Stimulated activated CD4-positive, alpha-beta T cell treated with anti-CD3 and anti-CD28 coated beads, TNF-alpha, amount 100 ng/mL, for 48 hours (primary cell): ENCODE results near the gene AMPH.
A peak's percentile ranks its signal among the peaks of the same experiment; 100 is the strongest.
"Not testable (repeated sequence)": the region's sequence is repeated elsewhere in the genome, so short reads cannot be mapped to it uniquely, and the experiment has no call there.

Experiments used
- DNase-seq, 3 donors: peaks; one replicate each; pipeline ENCODE4 v3.0.0-alpha.2; 2020; ENCODE audit warnings: low read depth in 3 of 3

AMPH gene

DNA sequence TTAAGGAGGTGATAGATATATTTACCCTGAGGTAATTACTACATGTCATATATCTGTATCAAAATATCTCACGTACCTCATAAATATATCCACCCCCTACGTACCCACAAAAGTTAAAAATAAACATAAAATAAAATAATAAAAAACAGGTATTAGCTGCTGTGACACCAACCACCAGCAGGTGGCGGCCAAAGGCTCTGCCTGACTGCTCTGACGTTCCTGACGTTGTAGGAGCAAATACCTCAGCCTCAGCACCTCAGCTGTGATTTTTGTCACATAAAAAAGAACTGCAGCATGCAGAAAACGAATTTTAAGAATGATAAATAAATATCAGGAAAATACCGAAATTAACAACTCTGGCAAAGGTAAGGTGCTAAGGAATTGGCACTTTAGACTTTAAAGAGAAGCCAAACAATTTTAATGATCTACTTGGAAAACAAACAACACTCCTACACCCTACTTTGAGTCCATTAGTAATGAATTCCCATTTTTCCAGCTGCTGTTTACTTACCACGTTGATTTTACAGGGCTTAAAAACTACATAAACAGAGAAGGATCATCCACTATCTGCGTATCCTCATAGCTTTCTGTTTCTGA lies 232.3 kb downstream of the AMPH start:
- DNase-seq = peak; percentile 3 to 13 (median 11)

DNA sequence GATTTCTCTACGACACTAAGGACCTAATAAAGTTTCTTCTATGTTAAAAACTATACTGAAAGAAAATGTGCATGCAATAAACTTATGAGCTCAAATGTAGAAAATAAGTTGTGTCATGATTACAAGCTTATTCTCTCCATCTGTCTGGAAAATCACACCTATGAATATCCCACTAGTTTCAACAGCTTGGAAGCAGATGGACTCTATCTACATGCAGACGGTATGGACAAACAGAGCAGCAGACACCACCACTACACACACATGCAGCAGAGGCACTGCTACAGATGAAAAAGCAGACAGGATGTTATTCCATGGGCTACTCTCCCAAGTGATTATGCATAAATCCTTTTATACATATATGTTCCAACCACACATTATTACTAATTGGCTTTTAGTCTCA lies 234.3 kb downstream of the AMPH start:
- DNase-seq = no peak

GRCh38 chr7:38395921-38396552 lies 235.1 kb downstream of the AMPH start:
- DNase-seq = not testable (repeated sequence)

- no peak for DNase-seq
These were observed 236.5 kb downstream of the AMPH start for GRCh38 chr7:38394660-38395059.

DNA sequence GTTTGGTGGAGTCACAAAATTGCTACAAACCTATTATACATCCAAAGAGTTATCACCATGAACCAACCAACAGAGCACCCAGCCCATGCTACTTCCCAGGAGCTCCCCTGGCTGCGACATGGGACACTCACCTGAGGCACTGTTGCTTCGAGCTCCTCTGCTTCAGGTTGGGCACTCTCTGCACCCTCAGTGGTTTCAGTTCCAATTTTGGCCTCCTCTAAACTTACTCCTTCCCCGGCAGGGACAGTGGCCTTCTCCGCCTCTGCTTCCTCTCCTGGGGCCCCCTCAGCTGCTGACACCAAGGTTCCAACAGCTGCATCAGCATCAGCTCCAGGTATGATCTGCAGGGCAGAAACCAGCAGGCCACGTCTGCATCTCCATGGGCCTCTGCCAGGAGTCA lies 237.3 kb downstream of the AMPH start:
- DNase-seq = no peak

DNA sequence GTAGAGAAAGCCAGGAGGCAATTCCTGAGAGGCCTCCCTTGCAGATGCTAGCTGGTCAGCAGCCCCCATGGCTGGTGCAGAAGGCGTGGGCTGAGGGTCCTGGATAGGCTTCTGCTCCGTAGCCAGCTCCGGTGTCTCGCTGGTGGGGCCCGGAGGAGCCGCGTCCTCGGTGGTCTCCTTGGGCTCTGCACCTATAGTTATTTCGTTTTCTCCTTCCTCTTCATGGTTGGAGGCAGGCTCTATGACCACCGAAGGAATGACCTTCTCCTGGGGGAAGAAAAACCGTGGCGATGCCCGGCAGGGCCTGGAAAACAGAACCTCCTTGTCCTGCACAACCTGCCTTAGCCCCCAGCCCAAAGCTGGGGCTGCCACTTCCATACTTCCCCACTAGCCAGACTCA lies 239.4 kb downstream of the AMPH start:
- DNase-seq = no peak

GRCh38 chr7:38385682-38386081 lies 245.5 kb downstream of the AMPH start:
- DNase-seq = no peak

GRCh38 chr7:38383281-38383680 lies 247.9 kb downstream of the AMPH start:
- no peak for DNase-seq

DNA sequence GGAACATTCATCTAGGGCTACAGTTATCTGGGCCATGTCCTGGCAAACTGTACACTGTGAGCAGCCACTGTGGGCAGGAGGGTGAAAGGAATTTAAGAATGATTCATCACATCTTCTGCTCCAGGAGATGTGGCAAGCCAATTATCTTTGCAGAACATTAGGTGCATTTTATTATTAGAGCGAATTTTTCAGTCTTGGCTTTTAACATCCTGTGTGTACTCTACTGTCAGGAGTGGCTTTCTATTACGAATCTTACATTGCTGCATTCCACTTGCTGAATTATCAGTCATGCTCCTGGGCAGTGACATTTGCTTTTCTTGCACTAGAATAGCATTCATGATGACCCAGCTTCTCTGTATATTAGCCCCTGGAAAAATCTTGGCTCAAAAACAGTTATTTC lies 248.5 kb downstream of the AMPH start:
- no peak for DNase-seq

DNA sequence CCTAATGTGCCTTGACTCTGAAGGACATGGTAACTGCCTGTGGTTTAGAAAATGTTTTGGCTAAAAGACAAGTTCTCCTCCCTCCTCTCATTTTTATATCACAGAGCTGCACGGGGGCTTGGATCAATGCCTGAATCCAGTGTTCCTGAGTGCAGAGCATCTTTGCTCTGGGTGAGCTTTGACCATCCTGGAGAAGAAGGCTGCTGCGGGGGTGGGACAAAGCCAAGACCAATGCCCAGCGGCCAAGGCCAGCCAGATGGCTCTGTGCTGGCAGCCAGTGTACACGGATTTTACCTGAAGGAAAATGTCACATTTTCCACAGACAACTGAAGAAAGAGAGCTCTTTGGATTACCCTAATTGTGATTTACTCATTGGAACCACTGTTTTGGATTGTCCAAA lies 255.7 kb downstream of the AMPH start:
- DNase-seq = no peak

DNA sequence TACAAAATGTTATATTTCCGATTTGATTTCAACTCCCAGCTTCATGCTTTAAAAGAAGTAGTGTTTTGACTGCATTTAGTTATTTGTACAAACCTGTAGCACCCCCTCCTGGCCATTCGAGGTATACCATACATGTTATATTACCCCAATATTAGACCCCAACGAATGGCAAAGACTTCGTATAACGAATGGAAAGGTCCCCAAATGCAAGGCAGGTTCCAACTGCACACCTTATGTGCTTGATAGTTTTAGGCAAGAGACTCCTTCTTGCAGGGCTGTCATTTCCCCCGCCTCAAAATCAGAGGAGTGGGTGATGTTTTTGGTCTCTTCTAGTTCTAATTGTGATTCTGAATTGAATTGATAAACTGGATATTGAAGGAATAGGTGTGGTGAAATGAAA lies 256.7 kb downstream of the AMPH start:
- DNase-seq = no peak

GRCh38 chr7:38373155-38373554 lies 258.0 kb downstream of the AMPH start:
- DNase-seq = no peak

DNA sequence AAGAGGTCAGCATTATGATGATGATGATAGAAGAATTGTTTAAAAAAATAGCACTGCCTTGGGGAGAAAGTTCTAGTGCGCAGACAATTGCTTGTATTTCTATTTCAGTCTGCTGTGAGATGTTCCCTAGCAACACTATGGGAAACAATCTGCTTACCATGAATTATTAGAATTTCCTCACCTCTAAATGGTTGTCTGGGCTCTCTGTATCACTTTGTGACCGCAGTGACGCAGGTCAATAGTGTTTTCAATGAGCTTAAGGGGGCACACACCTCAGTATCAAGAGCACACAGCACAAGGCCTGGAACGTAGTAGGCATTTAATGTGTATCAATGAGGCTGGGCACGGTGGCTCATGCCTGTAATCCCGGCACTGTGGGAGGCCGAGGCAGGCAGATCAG lies 258.9 kb downstream of the AMPH start:
- DNase-seq = no peak

DNA sequence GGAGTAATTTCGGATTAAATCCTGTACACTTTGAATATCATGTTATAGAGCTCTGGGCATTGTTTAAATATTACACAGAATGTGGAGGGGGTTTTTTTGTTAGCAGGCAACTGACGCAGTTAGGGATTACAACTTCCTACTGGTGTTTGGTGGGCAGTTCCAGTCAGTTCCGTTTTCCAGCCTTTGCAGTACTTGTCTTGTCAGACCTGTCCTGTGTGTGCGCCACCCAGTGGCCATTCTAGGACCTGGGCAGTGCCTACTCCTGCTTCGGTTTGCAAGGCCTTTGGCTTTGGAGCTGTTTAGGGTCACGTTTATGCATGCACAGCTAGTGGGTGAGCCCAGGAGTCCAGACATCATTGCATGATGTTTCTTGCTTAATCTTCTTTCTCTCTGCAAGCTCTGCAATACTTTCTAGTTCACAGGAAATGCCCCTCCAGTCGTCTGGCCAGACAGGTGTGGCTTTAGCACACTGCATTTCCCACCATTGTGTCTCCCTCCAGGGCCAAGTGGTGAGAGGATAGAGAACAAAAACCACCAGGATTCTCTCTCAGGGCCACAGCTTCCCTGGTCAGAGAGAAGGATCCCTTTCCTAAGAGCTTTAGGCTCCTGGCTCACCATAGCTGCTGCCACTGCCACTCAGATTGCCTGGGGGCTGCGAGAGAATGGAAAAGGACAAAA lies 261.2 kb downstream of the AMPH start:
- DNase-seq = peak in 2 of 3 donors; percentile 71 to 81

DNA sequence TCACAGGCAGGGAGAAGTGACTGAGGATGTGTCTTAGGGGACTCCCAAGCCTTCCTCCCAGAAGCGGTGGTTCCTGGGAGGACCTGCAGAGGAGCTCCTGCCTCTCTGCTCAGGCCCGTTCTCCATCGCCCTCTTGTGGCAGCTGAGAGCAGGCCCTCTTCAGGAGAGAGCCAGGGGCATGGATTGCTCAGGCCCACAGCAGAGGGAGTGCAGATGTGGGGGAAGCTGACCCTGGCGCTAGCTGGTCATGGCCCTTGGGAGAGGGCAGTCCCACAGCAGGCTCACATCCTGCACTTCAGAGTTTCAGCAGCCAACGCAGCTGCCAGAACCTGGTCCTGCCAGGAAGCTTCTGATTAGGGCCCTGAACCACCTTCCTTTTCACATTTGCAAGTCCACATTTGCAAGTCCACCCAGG lies 263.0 kb downstream of the AMPH start:
- peak; percentile 66 to 80 (median 70) for DNase-seq

DNA sequence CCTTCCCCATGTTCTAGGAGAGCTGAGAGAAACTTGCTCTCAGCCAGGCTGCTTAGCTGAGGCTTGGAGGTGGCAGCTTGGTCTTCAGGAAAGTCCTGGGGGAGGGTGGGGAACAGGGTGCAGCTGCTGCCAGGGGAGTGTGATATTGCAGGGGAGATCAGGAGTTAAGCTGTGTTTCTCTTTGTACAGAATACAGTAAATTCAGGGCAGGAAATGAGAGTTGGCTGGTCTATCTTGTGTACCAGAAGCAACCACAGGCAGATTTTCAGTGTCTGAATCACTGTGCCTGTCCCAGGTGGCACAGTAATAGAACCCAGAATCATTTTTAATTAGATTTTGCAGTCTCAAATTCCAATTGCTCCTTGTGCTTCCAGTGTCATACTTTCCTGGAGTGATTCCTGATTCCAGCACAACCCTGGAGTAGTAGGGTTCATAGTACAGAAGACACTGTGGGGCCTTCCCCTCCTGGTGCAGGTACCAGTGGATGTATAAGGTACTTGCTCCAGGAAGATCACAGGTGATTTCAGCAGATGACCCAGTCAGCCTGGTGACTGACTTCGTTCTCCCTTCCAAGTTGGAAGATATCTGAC lies 263.8 kb downstream of the AMPH start:
- no peak for DNase-seq

DNA sequence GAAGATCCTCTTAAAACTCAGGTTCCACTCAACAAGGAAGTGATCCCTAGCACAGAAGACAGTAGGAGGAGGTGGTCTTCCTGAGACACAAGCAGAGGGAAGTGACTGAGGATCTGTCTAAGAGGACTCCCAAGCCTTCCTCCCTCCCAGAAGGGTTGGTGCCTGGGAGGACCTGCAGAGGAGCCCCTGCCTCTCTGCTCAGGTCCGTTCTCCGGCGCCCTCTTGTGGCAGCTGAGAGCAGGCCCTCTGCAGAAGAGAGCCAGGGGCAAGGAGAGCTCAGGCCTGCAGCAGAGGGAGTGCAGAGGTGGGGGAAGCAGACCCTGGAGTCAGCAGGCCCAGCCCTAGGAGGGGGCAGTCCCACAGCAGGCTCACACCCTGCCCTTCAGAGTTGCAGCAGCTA lies 267.8 kb downstream of the AMPH start:
- peak; percentile 55 to 66 (median 55) for DNase-seq

GRCh38 chr7:38362611-38363237 lies 268.4 kb downstream of the AMPH start:
- DNase-seq = not testable (repeated sequence)

DNA sequence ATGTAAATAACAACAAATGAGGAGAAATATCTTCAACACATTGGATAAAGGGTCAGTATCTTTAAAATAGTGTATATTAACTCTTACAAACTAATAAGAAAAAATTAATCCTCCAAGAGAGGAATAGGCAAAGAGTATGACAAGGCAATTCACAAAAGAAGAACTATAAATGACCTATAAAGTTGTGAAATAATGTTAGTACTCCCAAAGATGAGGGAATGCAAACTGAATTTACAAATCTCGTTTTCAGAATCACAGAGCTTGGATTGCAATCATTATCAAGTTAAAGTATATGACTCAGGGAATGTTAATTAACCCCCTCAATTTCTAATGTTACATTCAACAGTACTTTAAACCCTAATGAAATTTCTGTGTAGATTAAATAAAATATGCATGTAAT lies 270.4 kb downstream of the AMPH start:
- DNase-seq = no peak

DNA sequence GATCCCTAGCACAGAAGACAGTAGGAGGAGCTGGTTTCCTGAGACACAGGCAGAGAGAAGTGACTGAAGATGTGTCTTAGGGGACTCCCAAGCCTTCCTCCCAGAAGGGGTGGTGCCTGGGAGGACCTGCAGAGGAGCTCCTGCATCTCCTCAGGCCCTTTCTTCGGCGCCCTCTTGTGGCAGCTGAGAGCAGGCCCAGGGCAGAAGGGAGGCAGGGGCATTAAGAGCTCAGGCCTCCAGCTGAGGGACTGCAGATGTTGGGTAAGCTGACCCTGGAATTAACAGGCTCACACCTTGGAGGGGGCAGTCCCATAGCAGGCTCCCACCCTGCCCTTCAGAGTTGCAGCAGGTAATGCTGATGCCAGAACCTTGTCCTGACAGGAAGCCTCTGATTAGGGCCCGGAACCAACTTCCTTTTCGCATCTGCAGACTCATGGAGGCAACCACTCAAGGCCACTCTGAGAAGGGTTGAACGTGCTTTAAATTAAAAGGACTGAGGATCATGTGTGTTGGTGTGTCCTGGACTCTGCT lies 272.0 kb downstream of the AMPH start:
- DNase-seq = peak; percentile 55 to 83 (median 63)

- DNase-seq = not testable (repeated sequence)
These were observed 272.8 kb downstream of the AMPH start for GRCh38 chr7:38358273-38358831.
